GM18861 (cell line): Measurements from ENCODE around the gene IFT20.
A peak's percentile ranks its signal among the peaks of the same experiment; 100 is the strongest.
"Not testable (repeated sequence)": the region's sequence is repeated elsewhere in the genome, so short reads cannot be mapped to it uniquely, and the experiment has no call there.

Experiments
- ATAC-seq: cut with Tn5 transposase; IDR thresholded peaks from one replicate; pipeline ENCODE4 v1.9.1; 2021; ENCODE audit not compliant: unreplicated experiment

IFT20 gene

GRCh38 chr17:28364665-28365363, 29.5 kb upstream of the IFT20 start, which contains the start of gene SEBOX:
SEBOX (minus strand) TSS chr17:28365199; CDS start chr17:28365151, 48 bp downstream.
- ATAC-seq: no peak

- no peak for ATAC-seq
These were observed 28.7 kb upstream of the IFT20 start for GRCh38 chr17:28363776-28364650.

GRCh38 chr17:28363186-28363585, 27.9 kb upstream of the IFT20 start:
- no peak for ATAC-seq

- ATAC-seq: peak; percentile 6
These were observed 22.6 kb upstream of the IFT20 start for GRCh38 chr17:28357901-28358197.

- peak; percentile 84 for ATAC-seq
These were observed 22.0 kb upstream of the IFT20 start, which contains the start of gene POLDIP2 for GRCh38 chr17:28357061-28357900. POLDIP2 (minus strand) TSS chr17:28357527; CDS start chr17:28357448, 79 bp downstream.

- ATAC-seq: no peak
These were observed 15.0 kb upstream of the IFT20 start for GRCh38 chr17:28350271-28350670.

GRCh38 chr17:28348979-28349378, 13.7 kb upstream of the IFT20 start:
- ATAC-seq: no peak

- no peak for ATAC-seq
These were observed 12.1 kb upstream of the IFT20 start for GRCh38 chr17:28347261-28347891.

GRCh38 chr17:28346746-28347246, 11.5 kb upstream of the IFT20 start:
- ATAC-seq: no peak

- no peak for ATAC-seq
These were observed 10.9 kb upstream of the IFT20 start for GRCh38 chr17:28346199-28346580.

GRCh38 chr17:28345419-28346198, 10.3 kb upstream of the IFT20 start:
- no peak for ATAC-seq

GRCh38 chr17:28344435-28344901, 9.2 kb upstream of the IFT20 start:
- ATAC-seq: no peak

GRCh38 chr17:28344011-28344410, 8.7 kb upstream of the IFT20 start:
- no peak for ATAC-seq

GRCh38 chr17:28343491-28343932, 8.2 kb upstream of the IFT20 start:
- no peak for ATAC-seq

- no peak for ATAC-seq
These were observed 7.0 kb upstream of the IFT20 start for GRCh38 chr17:28342313-28342712.

- no peak for ATAC-seq
These were observed 6.2 kb upstream of the IFT20 start for GRCh38 chr17:28341516-28341915.

- ATAC-seq: no peak
These were observed 5.1 kb upstream of the IFT20 start for GRCh38 chr17:28340374-28340773.

GRCh38 chr17:28339431-28339830, 4.2 kb upstream of the IFT20 start:
- ATAC-seq: no peak

GRCh38 chr17:28338769-28339212, 3.5 kb upstream of the IFT20 start:
- ATAC-seq: not testable (repeated sequence)
